Panc1 (cell line): ENCODE data around the gene PROM2. TPM values are rescaled to one million over a fixed set of nuclear protein-coding genes. Genes with fewer than 3 reads are reported as not detected.

Experiments
- ATAC-seq: fragments of 200-7000 bp; cut with Tn5 transposase; 2 replicates; pipeline ENCODE4 v1.9.1; 2020; ENCODE audit warnings: mild to moderate bottlenecking, moderate library complexity
- BruUV-seq: library from RNA; stranded (reverse); fragments of 400-500 nt; replicated peaks from 2 replicates; lab custom pipeline; 2021; lab: Mats Ljungman, UMichigan
- CTCF ChIA-PET: fragments of 300-600 bp; sonication (Branson Sonifier 250); formaldehyde crosslinking; loops from one replicate; lab custom pipeline; 2022; ENCODE audit warnings: antibody characterized with exemption; lab: Charles Lee
- POLR2A ChIA-PET: fragments of 300-600 bp; sonication (Branson Sonifier 250); formaldehyde crosslinking; loops from one replicate; lab custom pipeline; 2022; ENCODE audit warnings: antibody characterized with exemption; lab: Charles Lee
- DNase-seq: peaks from one replicate; pipeline ENCODE4 v3.0.0-alpha.2; 2010; ENCODE audit warnings: low read depth, low spot score
- H3K27ac ChIP-seq: 2 replicates; pipeline ENCODE4 v1.5.1; 2011; ENCODE audit warnings: mild to moderate bottlenecking, low read length, inconsistent platforms
- H3K27me3 ChIP-seq: fragments of 200-500 bp; sonication (Bioruptor generic); 2 replicates; pipeline ENCODE4 v1.6.0; 2014; ENCODE audit warnings: low read length, inconsistent platforms; ENCODE audit not compliant: control insufficient read depth, insufficient read depth
- H3K36me3 ChIP-seq: fragments of 200-500 bp; sonication (Bioruptor generic); 2 replicates; pipeline ENCODE4 v1.5.1; 2014; ENCODE audit warnings: inconsistent platforms, mild to moderate bottlenecking, low read length, moderate library complexity; ENCODE audit not compliant: control insufficient read depth, insufficient read depth
- H3K4me1 ChIP-seq: 2 replicates; pipeline ENCODE4 v1.5.1; 2011; ENCODE audit warnings: inconsistent platforms, mild to moderate bottlenecking, low read length, moderate library complexity; ENCODE audit not compliant: control insufficient read depth, insufficient read depth
- H3K4me3 ChIP-seq, 2 experiments: 2 replicates each; pipeline ENCODE4 v1.5.1; 2011 to 2012; ENCODE audit warnings: low read depth in 2 of 2, low read length in 2 of 2, mild to moderate bottlenecking in 2 of 2, inconsistent platforms in 1 of 2, moderate library complexity in 1 of 2
- H3K9me3 ChIP-seq: fragments of 200-500 bp; sonication (Bioruptor generic); 2 replicates; pipeline ENCODE4 v1.5.1; 2014; ENCODE audit warnings: low read depth, mild to moderate bottlenecking, inconsistent platforms, low read length, moderate library complexity; ENCODE audit not compliant: control insufficient read depth, insufficient read depth
- CTCF ChIP-seq: fragments of 450-650 bp; IDR thresholded peaks from 2 replicates; pipeline ENCODE4 v1.5.1; 2017; ENCODE audit warnings: mild to moderate bottlenecking
- POLR2AphosphoS5 ChIP-seq: IDR thresholded peaks from 2 replicates; pipeline ENCODE4 v1.6.1; 2012; ENCODE audit warnings: mild to moderate bottlenecking, low read depth, low read length, moderate library complexity
- REST ChIP-seq, 2 experiments: IDR thresholded peaks; 2 replicates each; pipeline ENCODE4 v1.6.1; 2011 to 2012; ENCODE audit warnings: low read depth in 2 of 2, control low read depth in 1 of 2, low read length in 1 of 2, mild to moderate bottlenecking in 1 of 2, moderate library complexity in 1 of 2; ENCODE audit not compliant: insufficient read depth in 1 of 2
- SIN3A ChIP-seq: IDR thresholded peaks from 2 replicates; pipeline ENCODE4 v1.6.1; 2012; ENCODE audit warnings: low read depth, mild to moderate bottlenecking, low read length, moderate library complexity, borderline replicate concordance; ENCODE audit not compliant: insufficient read depth
- TCF7L2 ChIP-seq: IDR thresholded peaks from 2 replicates; pipeline ENCODE4 v1.6.1; 2011; ENCODE audit warnings: mild to moderate bottlenecking, low read depth, low read length, inconsistent platforms
- in situ Hi-C: cut with HindIII; loops from 2 replicates; pipeline ENCODE4 v1.10.0; 2016; ENCODE audit warnings: low sequenced_read_pairs, low pct_unique_long_range_greater_than_20kb
- intact Hi-C: fragments of 100-400 bp; cut with micrococcal nuclease; formaldehyde crosslinking; loops from one replicate; pipeline ENCODE4 v1.10.0; 2022; ENCODE audit not compliant: unreplicated experiment
- total RNA-seq: library from RNA; stranded (reverse); gene quantifications from one replicate; pipeline ENCODE4 v1.2.1, GENCODE V29; 2021; ENCODE audit not compliant: unreplicated experiment

Gene PROM2
- total RNA-seq, 1 experiment from 2014 or later: 1.4 TPM

- H3K4me1 ChIP-seq: no peaks in the 10 kb centered on the region
- H3K9me3 ChIP-seq: 0 out of 2 replicates have a peak, but pooled peaks cover 4% of the 10 kb centered on the region
- no peaks in the 10 kb centered on the region for H3K36me3 ChIP-seq
- no peak for TF ChIP-seq SIN3A
- TF ChIP-seq POLR2AphosphoS5: no peak
- TF ChIP-seq CTCF: no peak
- TF ChIP-seq REST (IDR thresholded peaks at IDR 0.05; ENCODE audit: insufficient read depth in 1 of 2, low read depth in 2 of 2, low read length in 1 of 2): no peak
- no peak for TF ChIP-seq TCF7L2
- intact Hi-C loops: no loop called here
- ChIA-PET CTCF (no interaction called here), POLR2A (interaction anchor here (0.6 kb wide), 1 partner anchor 68 kb away, joined by 11 read pairs; no protein-coding TSS in a partner anchor)
- H3K27me3 ChIP-seq: no peaks in the 10 kb centered on the region
- ATAC-seq: peak; percentile 23; the same call in 1 of the 2 replicates
- no TSS peak for BruUV-seq
- in situ Hi-C loops: no loop called here
- no peak overlapping the region for H3K27ac ChIP-seq
- no peak for DNase-seq
- H3K4me3 ChIP-seq: no peak overlapping the region
These were observed 18.5 kb downstream of the PROM2 start for GRCh38 chr2:95292623-95293260.

GRCh38 chr2:95294579-95295250 is 20.5 kb downstream of the PROM2 start:
- no peak for ATAC-seq
- no peaks in the 10 kb centered on the region for H3K4me1 ChIP-seq
- no peak for TF ChIP-seq REST (IDR thresholded peaks at IDR 0.05; ENCODE audit: insufficient read depth in 1 of 2, low read depth in 2 of 2, low read length in 1 of 2)
- TF ChIP-seq SIN3A: no peak
- no peak for TF ChIP-seq CTCF
- no peak for TF ChIP-seq TCF7L2
- TF ChIP-seq POLR2AphosphoS5: no peak
- intact Hi-C loops (no loop called here), in situ Hi-C loops (no loop called here)
- 0 out of 2 replicates have a peak, but pooled peaks cover 4% of the 10 kb centered on the region for H3K9me3 ChIP-seq
- no peak overlapping the region for H3K4me3 ChIP-seq
- H3K27ac ChIP-seq: no peak overlapping the region
- ChIA-PET CTCF (no interaction called here), POLR2A (no interaction called here)
- BruUV-seq: no TSS peak
- DNase-seq: no peak
- no peaks in the 10 kb centered on the region for H3K27me3 ChIP-seq
- no peaks in the 10 kb centered on the region for H3K36me3 ChIP-seq
